ENCODE data around the gene PRMT5.
"Not testable (repeated sequence)": the region's sequence is repeated elsewhere in the genome, so short reads cannot be mapped to it uniquely, and the experiment has no call there.

Gene PRMT5

DNA sequence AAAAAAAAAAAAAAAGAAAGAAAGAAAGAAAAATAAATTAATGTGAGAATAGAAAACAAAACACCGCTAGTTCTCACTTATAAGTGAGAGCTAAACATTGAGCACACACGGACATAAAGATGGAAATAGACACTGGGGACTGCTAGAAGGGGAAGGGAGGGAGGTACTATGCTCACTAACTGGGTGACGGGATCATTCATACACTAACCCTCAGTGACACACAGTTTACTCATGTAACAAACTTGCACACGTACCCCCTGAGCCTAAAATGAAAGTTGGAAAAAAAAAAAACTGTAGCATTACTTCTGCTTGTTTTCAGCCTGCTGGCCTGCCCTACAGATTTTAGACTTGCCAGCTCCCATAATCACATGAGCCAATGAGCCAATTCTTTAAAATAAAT lies 10.5 kb upstream of the PRMT5 start:
- no peak overlapping the region for H3K27ac ChIP-seq
- no peak for DNase-seq (ENCODE audit: low read depth, low spot score)

DNA sequence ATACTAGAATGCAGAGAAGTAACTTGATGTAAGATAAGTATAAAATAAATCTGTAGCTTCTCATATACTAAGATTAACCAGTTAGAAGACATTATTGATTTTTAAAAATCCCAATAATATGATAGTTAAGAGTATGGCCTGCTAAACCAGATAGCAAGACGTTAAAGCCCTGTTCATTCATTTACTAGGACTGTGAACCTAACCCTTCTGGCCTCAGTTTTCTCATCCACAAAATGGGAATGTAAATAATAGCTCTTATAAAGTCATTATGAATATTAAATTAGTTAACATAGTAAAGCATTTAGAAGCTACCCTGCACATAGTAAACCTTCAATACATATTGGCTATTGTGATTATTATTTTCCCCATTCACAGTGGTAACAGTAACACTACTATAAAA lies 6.0 kb upstream of the PRMT5 start:
- H3K27ac ChIP-seq = no peak overlapping the region
- DNase-seq (ENCODE audit: low read depth, low spot score) = no peak

DNA sequence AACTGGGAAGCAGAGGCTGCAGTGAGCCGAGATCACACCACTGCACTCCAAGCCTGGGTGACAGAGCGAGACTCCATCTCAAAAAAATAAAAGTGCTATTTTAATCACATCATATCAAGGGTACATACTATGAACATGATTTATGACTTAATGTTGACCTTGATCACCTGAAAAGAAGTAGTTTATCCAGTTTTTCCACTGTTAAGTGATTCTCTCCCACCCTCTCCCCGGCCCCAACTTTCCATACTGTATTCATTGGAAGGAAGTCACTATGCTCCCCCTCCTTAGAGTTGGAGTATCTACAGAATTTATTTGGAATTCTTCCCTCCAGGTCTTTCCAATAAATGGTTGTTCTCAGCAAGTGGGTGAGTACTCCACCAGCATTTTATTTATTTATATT lies 3.0 kb upstream of the PRMT5 start:
- DNase-seq (ENCODE audit: low read depth, low spot score) = no peak
- no peak overlapping the region for H3K27ac ChIP-seq

DNA sequence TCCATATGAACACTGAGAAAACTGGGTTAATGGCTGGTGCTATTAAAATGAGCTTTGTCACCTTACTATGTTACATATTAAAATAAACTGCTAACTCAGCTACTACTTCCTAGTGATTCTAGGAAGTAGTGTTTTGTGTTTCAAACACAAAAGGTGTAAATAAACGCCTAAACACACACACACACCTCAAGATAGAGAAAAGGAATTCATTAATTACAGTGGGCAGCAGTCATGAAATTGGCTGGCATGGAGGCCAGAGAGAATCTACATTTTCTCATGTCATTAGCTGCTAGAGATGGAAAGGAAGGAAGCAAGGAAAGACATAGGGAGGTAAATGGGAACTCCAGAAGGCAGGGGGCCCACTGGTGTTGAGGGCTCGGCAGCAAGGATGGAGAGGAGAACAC lies 787 bp upstream of the PRMT5 start:
- DNase-seq (ENCODE audit: low read depth, low spot score) = no peak
- peak overlapping the region; percentile 68 for H3K27ac ChIP-seq

DNA sequence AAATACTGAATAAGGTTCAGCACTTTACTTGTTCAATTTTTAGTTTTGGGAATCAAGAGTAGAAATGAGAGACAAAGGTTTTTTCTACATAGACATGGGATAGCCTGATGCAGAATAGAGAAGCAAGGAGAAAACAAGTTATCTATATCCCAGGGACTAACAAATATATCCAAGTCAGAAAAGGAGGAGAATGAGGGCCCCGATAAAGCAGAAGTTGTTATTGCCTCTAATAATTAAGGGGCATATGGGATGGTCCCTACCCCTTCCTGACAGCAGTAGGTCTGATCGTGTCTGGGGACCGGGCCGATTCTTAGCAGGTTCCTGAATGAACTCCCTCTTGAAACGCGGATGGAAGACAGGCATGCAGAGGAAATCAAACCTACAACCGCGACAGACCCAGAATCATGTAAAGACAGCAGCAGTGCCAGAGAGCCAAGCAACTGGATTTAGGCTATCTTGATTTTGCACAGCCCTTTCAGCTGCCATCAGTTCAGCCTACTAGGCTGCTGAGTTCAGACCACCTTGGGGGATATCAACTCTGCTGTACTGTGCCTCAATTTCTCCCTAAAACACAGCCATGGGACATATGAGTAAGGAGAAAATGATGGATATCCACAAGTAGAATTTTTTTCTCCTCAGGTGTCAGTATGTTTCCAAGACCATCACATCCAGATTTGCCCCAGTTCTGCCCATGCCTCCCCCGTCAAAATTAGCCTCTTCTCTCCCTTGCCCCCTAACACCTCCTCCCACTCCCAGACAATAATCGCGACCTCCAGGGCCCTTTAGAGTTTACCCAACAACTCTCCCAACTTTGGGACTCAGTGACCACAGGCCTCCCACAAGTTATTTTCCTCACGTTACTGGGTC lies 706 bp downstream of the PRMT5 start:
- peak overlapping the region; percentile 90 for H3K27ac ChIP-seq
- DNase-seq (ENCODE audit: low read depth, low spot score) = no peak

GRCh38 chr14:22926316-22926715 lies 2.9 kb downstream of the PRMT5 start:
- peak; percentile 41 for DNase-seq (ENCODE audit: low read depth, low spot score)
- peak overlapping the region; percentile 90 for H3K27ac ChIP-seq

- H3K27ac ChIP-seq = peak overlapping the region; percentile 90
- no peak for DNase-seq (ENCODE audit: low read depth, low spot score)
These were observed 3.7 kb downstream of the PRMT5 start for GRCh38 chr14:22925513-22925912.

DNA sequence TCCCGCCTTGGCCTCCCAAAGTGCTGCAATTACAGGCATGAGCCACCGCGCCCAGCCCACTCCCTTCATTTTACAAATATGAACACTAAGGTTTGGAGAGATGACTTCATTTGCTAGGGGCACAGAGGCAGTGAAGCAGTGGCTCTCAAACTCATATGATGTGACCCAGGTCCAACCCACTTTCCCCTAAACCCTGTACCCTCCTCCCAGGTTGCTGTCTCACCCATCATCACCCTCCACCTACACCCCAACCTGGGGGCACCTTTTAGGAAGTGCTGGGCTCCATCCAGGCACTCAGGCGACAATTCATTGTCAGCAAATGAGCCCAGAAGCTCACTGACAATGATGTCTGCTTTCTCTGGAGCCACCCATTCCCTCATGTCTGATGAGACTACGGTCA lies 5.4 kb downstream of the PRMT5 start:
- H3K27ac ChIP-seq = no peak overlapping the region
- DNase-seq (ENCODE audit: low read depth, low spot score) = no peak

- DNase-seq (ENCODE audit: low read depth, low spot score) = no peak
- H3K27ac ChIP-seq = peak overlapping the region; percentile 83
These were observed 6.9 kb downstream of the PRMT5 start for GRCh38 chr14:22922294-22922693.

DNA sequence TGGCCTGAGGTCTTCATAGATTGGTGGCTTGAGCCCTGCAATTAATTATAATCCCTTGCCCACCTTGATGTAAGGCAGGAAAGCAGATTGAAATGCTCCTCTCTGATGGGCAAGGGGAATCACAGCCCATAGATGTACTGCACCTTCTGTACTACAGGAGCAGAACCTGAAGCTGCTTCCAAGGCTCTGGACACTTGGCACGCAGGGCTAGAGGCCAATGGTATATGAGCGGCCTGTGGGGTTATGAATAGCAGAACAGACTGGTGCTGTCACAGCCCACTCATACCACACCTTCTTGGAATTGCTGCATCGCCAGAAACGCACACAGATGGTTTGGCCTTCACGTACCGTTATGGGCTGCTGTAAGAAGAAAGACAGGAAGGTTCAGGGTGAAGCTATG lies 8.5 kb downstream of the PRMT5 start:
- peak overlapping the region; percentile 83 for H3K27ac ChIP-seq
- no peak for DNase-seq (ENCODE audit: low read depth, low spot score)

DNA sequence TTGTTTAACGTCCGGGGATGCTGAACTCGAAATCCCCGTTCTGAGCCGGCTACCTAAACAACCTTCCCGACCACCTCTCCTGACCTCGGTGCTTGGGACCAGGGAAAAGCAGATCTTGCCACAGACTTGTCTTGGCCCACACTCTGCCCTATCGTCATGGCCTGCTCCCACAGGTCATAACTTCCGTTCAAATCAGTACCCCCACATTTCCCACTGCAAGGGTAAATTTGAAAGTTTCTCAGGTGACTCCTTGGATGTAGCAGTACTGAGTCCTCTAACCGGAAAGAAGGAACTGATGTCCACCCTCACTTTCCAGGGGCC lies 9.6 kb downstream of the PRMT5 start:
- no peak for DNase-seq (ENCODE audit: low read depth, low spot score)
- peak overlapping the region; percentile 83 for H3K27ac ChIP-seq

DNA sequence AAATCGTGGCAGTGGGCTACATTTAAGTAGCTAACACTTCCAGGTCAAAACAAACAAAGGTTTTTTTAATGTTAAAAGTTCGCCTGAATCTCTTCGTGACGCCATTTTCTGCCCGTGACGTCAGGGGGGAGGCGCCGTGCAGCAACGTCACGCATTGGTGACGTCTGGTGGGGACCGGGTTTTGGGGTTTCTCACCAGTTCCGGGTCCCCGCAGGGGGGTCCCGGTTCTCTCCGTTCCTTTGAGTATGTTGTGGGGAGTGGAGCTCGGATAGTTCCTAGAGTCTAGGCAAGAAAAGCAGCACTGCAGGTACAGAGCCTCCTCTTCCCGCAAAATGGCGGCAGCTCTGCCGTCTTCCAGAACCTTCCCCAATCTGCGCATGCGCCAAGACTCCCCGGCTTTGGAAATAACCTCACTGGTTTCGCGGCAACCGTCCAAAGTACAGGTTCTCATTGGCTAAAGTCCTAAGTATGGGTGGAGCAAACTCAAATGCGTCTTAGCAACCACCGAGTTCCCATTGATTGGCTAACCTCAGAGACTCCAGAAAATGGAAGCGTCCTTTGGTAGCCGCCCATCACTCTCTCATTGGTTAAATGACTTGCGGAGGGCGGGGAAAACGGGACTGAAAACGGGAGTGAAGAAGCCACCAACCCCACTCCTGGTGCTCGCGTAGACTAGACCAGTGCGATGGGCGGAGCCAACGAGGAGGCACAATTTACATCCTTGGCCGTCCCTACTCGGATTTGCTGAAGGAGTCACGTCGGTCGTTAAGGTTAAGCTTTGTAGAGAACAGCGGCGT lies 10.2 kb downstream of the PRMT5 start, which contains the start of gene RBM23:
Gene RBM23, minus strand, starts transcription at position 346 of the 797 bp plus-strand sequence.
- peak; percentile 100 for DNase-seq (ENCODE audit: low read depth, low spot score)
- peak within 1 kb of the TSS; percentile 83 for H3K27ac ChIP-seq

- no peak for DNase-seq (ENCODE audit: low read depth, low spot score)
- no peak overlapping the region for H3K27ac ChIP-seq
These were observed 13.2 kb downstream of the PRMT5 start for GRCh38 chr14:22915886-22916521.

GRCh38 chr14:22914836-22915235 lies 14.3 kb downstream of the PRMT5 start:
- H3K27ac ChIP-seq; DNase-seq (ENCODE audit: low read depth, low spot score): not testable (repeated sequence)

DNA sequence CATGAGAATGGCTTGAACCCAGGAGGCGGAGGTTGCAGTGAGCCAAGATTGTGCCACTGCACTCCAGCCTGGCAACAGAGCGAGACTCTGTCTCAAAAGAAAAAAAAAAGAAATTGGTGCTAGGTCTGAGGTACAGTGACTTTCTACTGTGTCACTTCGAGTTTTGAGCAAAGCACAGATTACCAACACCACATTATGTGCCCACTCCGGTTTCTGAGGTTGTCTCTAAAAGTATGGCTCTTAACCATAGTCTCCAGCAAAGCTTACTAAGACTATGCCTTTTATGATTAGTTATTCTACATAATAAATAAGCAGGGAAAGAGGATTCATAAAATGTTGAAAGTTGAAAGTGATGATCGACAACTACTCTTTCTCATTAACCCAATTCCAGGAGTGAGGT lies 18.3 kb downstream of the PRMT5 start:
- no peak for DNase-seq (ENCODE audit: low read depth, low spot score)
- H3K27ac ChIP-seq = no peak overlapping the region

DNA sequence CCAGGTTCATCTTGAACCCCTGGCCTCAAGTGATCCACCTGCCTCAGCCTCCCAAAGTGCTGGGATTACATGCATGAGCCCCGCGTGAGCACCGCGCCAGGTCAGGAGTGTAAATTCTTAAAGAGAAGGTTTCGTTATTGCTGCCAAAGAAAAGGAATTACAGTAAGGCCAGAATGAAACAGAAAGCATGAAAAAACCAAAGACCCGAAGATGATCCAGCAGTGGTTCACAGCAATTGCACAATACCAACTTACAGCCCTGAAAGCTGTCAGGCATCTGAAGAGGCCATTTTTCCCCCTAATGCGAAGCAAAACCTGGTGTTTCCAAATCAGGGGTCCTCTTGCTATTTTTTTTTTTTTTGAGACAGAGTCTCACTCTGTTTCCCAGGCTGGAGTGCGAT lies 20.6 kb downstream of the PRMT5 start:
- H3K27ac ChIP-seq = no peak overlapping the region
- DNase-seq (ENCODE audit: low read depth, low spot score) = no peak

DNA sequence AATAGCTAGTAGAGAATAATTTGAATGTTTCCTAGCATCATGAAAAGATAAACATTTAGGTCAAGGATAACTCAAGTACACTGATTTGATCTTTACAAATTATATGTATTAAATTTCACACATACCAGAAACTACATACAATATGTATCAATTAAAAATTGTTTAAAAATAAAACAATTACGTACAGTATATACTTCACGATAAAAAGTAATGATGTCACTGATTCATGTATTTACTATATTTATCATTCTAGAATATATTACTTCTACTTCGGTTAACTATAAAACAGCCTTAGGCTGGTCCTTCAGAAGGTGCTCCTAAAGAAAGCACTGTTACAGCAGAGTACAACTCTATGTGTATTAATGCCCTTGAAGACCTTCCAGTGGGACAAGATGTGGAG lies 21.7 kb downstream of the PRMT5 start:
- H3K27ac ChIP-seq = no peak overlapping the region
- DNase-seq (ENCODE audit: low read depth, low spot score) = no peak

- no peak for DNase-seq (ENCODE audit: low read depth, low spot score)
- no peak overlapping the region for H3K27ac ChIP-seq
These were observed 23.1 kb downstream of the PRMT5 start for GRCh38 chr14:22906073-22906472.

GRCh38 chr14:22905627-22906026 lies 23.5 kb downstream of the PRMT5 start:
- no peak overlapping the region for H3K27ac ChIP-seq
- no peak for DNase-seq (ENCODE audit: low read depth, low spot score)

GRCh38 chr14:22903742-22904087 lies 25.5 kb downstream of the PRMT5 start:
- no peak for DNase-seq (ENCODE audit: low read depth, low spot score)
- H3K27ac ChIP-seq = peak overlapping the region; percentile 36

GRCh38 chr14:22901799-22902198 lies 27.4 kb downstream of the PRMT5 start:
- no peak for DNase-seq (ENCODE audit: low read depth, low spot score)
- no peak overlapping the region for H3K27ac ChIP-seq

All from epithelial cell of prostate (primary cell).